H1 (cell line): Measurements from ENCODE around the gene C15orf40. TPM values are rescaled to one million over a fixed set of nuclear protein-coding genes. Genes with fewer than 3 reads are reported as not detected.

ENCODE experiments used
- CHD1 ChIP-seq: IDR thresholded peaks from 2 replicates; pipeline ENCODE4 v1.6.1; 2012; ENCODE audit warnings: low read depth, low read length, improper control_type of control experiment
- CHD7 ChIP-seq: fragments of 300-600 bp; sonication (generic); IDR thresholded peaks from 2 replicates; pipeline ENCODE4 v1.7.1; 2012; ENCODE audit warnings: low read length, moderate library complexity, mild to moderate bottlenecking, inconsistent platforms; ENCODE audit not compliant: insufficient replicate concordance
- FOSL1 ChIP-seq: IDR thresholded peaks from 2 replicates; pipeline ENCODE4 v1.6.1; 2011; ENCODE audit warnings: mild to moderate bottlenecking, low read depth, low read length, moderate library complexity; ENCODE audit not compliant: insufficient read depth
- NRF1 ChIP-seq: IDR thresholded peaks from 2 replicates; pipeline ENCODE4 v1.6.1; 2011; ENCODE audit warnings: mild to moderate bottlenecking, low read depth, low read length, improper control_type of control experiment
- RAD21 ChIP-seq, 2 experiments: IDR thresholded peaks in 1 of 2; conservative IDR thresholded peaks in 1 of 2; 2 replicates each; pipeline ENCODE4 v1.6.1; 2011; ENCODE audit warnings: low read depth in 2 of 2, low read length in 2 of 2, improper control_type of control experiment in 1 of 2, inconsistent platforms in 1 of 2, mild to moderate bottlenecking in 1 of 2, moderate library complexity in 1 of 2
- ZNF274 ChIP-seq: IDR thresholded peaks from 2 replicates; pipeline ENCODE4 v1.7.0; 2012; ENCODE audit warnings: low read length, borderline replicate concordance; ENCODE audit errors: extremely low read depth
- polyA plus RNA-seq, 7 experiments: library from polyadenylated mRNA; depleted of rRNA in 3 of 7; stranded (reverse) in 5 of 7; unstranded in 2 of 7; fragments of >200 nt in 5 of 7; fragments of 200-250 nt in 2 of 7; gene quantifications; 1 replicate in 5 of 7; 2 replicates in 1 of 7; 4 replicates in 1 of 7; pipeline versions ENCODE4 v1.2.1 to v1.2.3, GENCODE V29; 2011 to 2013; ENCODE audit warnings: missing spikeins in 2 of 7, mixed read lengths in 2 of 7
- total RNA-seq: library from RNA; stranded (reverse); fragmentation: NEBNext Ultra II Directional; extraction: Animal tissue kit (Norgen Biotek cat#: 25700); gene quantifications from 2 replicates; pipeline ENCODE4 v1.2.1, GENCODE V29; 2021
- TF ChIP-seq, protein P1 (sequence below), 3 experiments: IDR thresholded peaks; 1 replicate in 2 of 3; 2 replicates in 1 of 3; pipeline versions ENCODE4 v1.5.1 to v1.6.1; 2011; ENCODE audit warnings: low read length in 3 of 3, mild to moderate bottlenecking in 3 of 3, inconsistent platforms in 2 of 3, low read depth in 1 of 3, moderate library complexity in 1 of 3; ENCODE audit not compliant: insufficient read depth in 1 of 3; ENCODE audit errors: control extremely low read depth in 1 of 3

C15orf40 gene
- total and polyA plus RNA-seq, 2 of the 8 experiments (the other 6 are each of a cell fraction or from before 2014, with no cell fraction given) = 10.7 TPM

- no peak for TF ChIP-seq CHD7
- no peak for TF ChIP-seq FOSL1
- TF ChIP-seq, protein P1, sequence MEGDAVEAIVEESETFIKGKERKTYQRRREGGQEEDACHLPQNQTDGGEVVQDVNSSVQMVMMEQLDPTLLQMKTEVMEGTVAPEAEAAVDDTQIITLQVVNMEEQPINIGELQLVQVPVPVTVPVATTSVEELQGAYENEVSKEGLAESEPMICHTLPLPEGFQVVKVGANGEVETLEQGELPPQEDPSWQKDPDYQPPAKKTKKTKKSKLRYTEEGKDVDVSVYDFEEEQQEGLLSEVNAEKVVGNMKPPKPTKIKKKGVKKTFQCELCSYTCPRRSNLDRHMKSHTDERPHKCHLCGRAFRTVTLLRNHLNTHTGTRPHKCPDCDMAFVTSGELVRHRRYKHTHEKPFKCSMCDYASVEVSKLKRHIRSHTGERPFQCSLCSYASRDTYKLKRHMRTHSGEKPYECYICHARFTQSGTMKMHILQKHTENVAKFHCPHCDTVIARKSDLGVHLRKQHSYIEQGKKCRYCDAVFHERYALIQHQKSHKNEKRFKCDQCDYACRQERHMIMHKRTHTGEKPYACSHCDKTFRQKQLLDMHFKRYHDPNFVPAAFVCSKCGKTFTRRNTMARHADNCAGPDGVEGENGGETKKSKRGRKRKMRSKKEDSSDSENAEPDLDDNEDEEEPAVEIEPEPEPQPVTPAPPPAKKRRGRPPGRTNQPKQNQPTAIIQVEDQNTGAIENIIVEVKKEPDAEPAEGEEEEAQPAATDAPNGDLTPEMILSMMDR (IDR thresholded peaks at IDR 0.05; ENCODE audit: control extremely low read depth in 1 of 3, insufficient read depth in 1 of 3, low read depth in 1 of 3, low read length in 3 of 3) = no peak
- TF ChIP-seq ZNF274 = no peak
- no peak for TF ChIP-seq NRF1
- TF ChIP-seq RAD21 (IDR thresholded peaks at IDR 0.05 in 1 of 2, conservative IDR thresholded peaks at IDR 0.05 in 1 of 2; ENCODE audit: low read depth in 2 of 2, low read length in 2 of 2) = no peak
- no peak for TF ChIP-seq CHD1
These were observed 25.6 kb downstream of the C15orf40 start, which contains the start of gene RAMAC (continued) for GRCh38 chr15:82985688-82986441.
